Sigmoid colon (tissue), 4 donors: ENCODE results near the gene TRIL.

ENCODE experiments used
- EP300 ChIP-seq, 4 donors: sonication (generic); formaldehyde crosslinking; IDR thresholded peaks; one replicate each; pipeline ENCODE4 v1.6.1; 2017; ENCODE audit warnings: antibody characterized with exemption in 4 of 4
- POLR2A ChIP-seq, 2 donors: fragments of 450-650 bp; IDR thresholded peaks; one replicate each; pipeline ENCODE4 v1.6.1; 2016; ENCODE audit warnings: antibody characterized with exemption in 2 of 2, mild to moderate bottlenecking in 2 of 2, moderate library complexity in 2 of 2
- POLR2AphosphoS5 ChIP-seq, 4 donors: sonication (generic); formaldehyde crosslinking; IDR thresholded peaks; one replicate each; pipeline ENCODE4 v1.6.1; 2017; ENCODE audit warnings: antibody characterized with exemption in 4 of 4
- TF ChIP-seq, protein P1 (sequence below), 4 experiments: fragments of 450-650 bp in 3 of 4; fragments of 200-600 bp in 1 of 4; IDR thresholded peaks; one replicate each; pipeline ENCODE4 v1.5.1; 2016 to 2019; ENCODE audit warnings: antibody characterized with exemption in 4 of 4, mild to moderate bottlenecking in 3 of 4, moderate library complexity in 2 of 4

DNA sequence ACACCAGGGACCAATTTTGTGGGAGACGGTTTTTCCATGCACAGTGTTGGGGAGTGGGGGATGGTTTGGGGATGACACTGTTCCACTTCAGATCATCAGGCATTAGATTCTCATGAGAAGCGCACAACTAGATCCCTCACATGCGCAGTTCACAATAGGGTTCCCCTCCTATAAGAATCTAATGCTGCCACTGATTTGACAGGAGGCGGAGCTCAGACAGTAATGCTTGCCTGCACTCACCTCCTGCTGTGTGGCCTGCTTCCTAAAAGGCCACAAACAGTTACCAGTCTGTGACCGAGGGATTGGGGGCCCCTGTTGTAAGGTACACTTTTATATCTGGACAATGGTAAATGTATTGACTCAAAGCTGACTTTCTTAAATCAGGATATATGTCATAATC is 45.6 kb upstream of the TRIL start:
- TF ChIP-seq POLR2AphosphoS5 (IDR thresholded peaks at IDR 0.05) = no peak
- TF ChIP-seq, protein P1, sequence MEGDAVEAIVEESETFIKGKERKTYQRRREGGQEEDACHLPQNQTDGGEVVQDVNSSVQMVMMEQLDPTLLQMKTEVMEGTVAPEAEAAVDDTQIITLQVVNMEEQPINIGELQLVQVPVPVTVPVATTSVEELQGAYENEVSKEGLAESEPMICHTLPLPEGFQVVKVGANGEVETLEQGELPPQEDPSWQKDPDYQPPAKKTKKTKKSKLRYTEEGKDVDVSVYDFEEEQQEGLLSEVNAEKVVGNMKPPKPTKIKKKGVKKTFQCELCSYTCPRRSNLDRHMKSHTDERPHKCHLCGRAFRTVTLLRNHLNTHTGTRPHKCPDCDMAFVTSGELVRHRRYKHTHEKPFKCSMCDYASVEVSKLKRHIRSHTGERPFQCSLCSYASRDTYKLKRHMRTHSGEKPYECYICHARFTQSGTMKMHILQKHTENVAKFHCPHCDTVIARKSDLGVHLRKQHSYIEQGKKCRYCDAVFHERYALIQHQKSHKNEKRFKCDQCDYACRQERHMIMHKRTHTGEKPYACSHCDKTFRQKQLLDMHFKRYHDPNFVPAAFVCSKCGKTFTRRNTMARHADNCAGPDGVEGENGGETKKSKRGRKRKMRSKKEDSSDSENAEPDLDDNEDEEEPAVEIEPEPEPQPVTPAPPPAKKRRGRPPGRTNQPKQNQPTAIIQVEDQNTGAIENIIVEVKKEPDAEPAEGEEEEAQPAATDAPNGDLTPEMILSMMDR (IDR thresholded peaks at IDR 0.05) = no peak
- TF ChIP-seq POLR2A (IDR thresholded peaks at IDR 0.05) = no peak
- TF ChIP-seq EP300 (IDR thresholded peaks at IDR 0.05) = no peak
